Embryonic facial prominence (tissue), 1 donor: ENCODE results near the gene AP3M1.
"Not testable (repeated sequence)": the region's sequence is repeated elsewhere in the genome, so short reads cannot be mapped to it uniquely, and the experiment has no call there.

Source experiments
- DNase-seq: peaks from one replicate; pipeline ENCODE4 v3.0.0-alpha.2; 2016; ENCODE audit errors: extremely low spot score

AP3M1 gene, protein sequence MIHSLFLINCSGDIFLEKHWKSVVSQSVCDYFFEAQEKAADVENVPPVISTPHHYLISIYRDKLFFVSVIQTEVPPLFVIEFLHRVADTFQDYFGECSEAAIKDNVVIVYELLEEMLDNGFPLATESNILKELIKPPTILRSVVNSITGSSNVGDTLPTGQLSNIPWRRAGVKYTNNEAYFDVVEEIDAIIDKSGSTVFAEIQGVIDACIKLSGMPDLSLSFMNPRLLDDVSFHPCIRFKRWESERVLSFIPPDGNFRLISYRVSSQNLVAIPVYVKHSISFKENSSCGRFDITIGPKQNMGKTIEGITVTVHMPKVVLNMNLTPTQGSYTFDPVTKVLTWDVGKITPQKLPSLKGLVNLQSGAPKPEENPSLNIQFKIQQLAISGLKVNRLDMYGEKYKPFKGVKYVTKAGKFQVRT

DNA sequence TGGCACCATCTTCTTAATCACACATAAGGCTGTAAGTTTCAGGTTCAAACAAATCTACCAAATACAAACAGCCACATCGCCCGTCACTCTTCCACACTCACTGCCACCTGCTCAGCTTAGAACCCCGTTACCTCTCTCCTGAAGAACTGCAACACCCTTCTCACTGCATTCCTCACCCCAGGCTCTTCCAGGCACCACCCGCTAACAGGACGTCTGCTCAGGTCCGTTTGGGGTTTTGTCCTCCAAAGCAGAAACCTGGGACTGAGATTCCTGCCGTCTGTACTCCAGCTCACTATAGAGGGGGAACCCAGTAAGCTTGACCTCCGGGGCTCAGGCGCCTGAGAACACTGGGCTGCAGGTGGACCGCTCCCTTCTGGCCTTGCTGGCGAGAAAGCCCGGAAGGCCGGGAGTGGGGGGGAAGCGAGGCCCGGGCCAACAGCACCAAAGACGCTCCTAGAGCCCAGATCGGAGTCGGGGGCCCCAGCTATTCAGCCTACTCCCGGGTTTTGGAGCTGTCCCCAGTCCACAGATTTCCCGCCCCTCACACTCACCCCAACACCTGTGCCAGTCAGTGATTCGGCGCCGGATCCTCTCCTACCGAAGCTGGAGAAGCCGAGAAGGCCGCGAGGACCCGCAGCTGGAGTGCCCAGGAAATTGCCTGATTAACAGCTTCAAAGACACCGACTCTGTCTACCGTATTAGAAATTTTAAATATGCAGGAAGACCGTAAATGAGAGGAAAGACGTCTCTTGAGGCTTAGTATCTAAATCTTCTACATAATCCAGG is at the start of gene AP3M1:
TSS of gene AP3M1 (minus strand) at position 625 of the 786 bp plus-strand sequence. CDS start 12,449 bp downstream, outside the sequence.
- peak; percentile 9 for DNase-seq

DNA sequence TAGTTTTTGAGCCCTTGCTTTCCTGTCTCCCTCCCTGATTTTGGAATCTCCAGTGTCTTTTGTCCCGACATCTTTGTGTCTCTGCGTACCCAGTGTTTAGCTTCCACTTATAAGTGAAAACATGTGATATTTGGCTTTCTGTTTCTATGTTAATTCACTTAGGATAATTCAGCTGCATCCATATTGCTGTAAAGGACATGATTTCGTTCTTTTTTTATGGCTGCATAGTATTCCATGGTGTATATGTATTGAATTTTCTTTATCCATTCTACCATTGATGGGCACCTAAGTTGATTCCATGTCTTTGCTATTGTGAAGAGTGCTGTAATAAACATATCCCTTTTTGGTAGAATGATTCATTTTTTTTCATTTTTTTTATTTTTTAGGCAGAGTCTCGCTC is 48.7 kb upstream of the AP3M1 start:
- no peak for DNase-seq

DNA sequence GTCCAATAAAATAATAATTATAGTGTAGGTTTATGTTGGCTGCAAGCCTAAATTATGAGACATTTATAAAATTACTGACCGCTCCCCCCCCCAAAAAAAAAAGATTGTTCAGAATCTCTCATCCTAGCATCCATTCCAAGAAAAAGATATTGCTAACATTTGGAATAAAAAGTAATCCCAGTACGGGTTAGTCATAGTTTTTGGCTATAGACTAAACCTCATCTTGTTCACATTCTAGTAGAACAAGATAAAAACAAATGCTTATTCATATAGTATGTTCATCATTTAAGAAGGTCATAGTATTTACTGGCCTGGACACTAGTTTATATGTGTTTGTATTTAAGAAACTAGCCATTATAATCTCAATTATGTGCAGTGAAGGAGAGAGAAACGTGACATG is 44.4 kb upstream of the AP3M1 start:
- no peak for DNase-seq

DNA sequence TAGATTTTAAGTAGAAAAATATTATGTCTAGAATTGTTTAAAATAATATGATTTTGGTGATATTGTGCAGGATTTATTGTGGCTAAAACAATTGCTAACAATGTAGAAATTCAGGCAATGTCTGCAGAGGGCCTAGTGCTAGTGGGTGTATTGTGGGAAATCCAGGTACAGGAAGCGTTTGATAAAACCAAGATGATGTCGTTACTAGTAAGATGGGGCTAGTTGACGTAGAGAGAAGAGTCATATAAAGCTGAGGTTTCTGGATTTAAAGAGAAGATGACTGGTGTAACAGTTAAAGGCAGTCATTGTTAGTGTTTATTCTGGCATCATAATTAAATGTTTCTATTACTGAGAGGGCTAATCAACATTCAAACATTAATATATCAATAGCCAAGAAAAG is 43.9 kb upstream of the AP3M1 start:
- DNase-seq = no peak

DNA sequence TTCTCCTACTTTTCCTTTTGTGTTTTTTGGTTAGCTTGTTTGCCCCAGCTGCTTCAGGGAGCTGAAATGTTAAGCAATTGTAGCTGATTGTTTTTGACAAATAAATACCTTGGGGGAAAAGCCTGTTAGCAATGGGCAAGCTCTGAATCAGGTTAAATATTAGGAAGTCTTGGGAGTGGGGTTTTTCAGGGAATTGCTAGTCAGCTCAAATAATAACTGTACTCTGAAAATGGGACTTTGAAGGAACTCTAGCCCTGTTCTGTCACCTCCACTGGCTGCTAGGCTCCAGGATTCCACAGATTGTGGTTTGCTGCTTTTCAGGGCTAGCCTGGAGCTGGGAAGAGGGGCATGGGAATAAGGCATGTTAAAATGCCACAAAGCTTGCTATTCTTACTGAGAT is 39.9 kb upstream of the AP3M1 start:
- no peak for DNase-seq

DNA sequence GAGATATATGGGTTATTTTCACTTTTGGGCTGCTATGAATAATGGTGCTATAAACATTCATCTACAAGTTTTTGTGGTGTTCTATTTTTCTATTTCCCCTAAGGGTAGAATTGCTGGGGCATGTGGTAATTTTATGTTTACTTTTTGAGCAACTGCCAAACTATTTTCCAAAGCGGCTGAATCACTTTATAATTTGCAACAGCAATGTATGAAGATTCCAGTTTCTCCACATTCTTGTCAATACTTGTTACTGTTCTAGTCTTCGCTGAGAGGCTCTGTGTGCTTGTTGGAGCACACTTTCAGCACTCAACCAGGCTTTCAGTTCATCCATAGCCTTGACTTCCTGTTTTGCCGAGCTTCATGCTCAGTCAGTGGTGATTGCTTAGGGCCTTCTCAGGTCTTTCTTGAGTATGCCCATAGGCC is 39.4 kb upstream of the AP3M1 start:
- DNase-seq = peak; percentile 66

DNA sequence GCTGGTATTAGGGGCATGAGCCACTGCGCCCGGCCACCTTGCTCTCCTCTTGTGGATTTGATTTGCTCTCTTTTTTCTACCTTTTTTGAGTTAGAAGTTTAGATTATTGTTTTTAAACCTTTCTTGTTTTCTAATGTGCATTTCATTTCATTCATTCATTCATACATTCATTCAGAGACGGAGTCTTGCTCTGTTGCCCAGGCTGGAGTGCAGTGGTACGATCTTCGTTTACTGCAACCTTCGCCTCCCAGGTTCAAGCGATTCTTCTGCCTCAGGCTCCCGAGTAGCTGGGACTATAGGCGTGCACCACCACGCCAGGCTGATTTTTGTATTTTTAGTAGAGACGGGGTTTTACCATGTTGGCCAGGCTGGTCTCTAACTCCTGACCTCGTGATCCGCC is 38.0 kb upstream of the AP3M1 start:
- not testable (repeated sequence) for DNase-seq

DNA sequence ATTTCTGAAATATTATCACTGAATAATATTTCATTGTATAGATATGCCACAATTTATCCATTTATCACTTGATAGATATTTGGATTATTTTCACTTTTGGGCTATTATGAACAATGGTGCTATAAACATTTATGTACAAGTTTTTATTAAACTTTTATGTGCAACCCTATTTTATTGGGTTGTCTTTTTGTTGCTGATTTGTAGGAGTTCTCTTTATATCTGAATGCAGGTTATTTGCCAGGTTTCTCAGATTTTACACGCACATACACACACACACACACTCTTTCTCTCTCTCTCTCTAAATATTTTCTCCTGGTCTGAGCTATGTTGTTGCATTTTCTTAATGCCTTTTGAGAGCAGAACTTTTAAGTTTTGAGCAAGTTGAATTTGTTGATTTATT is 36.6 kb upstream of the AP3M1 start:
- no peak for DNase-seq

DNA sequence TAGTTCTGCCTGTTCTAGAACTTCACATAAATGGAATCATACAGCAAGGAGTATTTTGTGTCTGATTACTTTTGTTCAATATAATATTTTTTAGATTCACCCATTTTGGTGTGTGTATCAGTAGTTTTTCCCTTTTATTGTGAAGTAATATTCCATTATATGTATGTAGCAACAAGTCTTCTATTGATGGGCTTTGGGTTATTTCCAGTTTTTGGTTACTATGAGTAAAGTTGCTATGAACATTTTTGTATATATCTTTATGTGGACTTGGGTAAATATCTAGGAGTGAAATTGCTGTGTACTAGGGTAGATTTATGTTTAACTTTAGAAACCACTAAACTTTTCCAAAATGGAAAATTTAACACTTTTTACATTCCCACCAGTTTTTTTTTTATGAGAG is 36.0 kb upstream of the AP3M1 start:
- DNase-seq = no peak

DNA sequence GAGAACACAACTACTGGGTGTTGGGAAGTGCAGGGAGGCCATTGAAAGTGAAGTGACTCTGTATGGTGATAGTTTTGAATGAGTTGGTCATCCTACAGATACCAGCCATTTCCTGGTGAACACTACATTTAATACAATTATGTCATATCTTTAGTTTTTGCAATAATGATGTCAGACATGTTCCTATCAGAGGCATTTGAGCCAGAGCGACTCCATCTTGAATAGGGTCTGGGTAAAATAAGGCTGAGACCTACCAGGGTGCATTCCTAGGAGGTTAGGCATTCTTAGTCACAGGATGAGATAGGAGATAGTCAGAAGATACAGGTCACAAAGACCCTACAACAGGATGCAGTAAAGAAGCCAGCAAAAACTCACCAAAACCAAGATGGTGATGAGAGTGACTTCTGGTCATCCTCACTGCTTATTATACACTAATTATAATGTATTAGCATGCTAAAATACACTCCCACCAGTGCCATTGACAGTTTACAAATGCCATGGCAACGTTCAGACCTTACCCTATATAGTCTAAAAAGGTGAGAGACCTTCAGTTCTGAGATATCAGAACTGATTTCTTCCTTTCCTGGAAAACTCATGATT is 28.6 kb upstream of the AP3M1 start:
- DNase-seq = no peak

DNA sequence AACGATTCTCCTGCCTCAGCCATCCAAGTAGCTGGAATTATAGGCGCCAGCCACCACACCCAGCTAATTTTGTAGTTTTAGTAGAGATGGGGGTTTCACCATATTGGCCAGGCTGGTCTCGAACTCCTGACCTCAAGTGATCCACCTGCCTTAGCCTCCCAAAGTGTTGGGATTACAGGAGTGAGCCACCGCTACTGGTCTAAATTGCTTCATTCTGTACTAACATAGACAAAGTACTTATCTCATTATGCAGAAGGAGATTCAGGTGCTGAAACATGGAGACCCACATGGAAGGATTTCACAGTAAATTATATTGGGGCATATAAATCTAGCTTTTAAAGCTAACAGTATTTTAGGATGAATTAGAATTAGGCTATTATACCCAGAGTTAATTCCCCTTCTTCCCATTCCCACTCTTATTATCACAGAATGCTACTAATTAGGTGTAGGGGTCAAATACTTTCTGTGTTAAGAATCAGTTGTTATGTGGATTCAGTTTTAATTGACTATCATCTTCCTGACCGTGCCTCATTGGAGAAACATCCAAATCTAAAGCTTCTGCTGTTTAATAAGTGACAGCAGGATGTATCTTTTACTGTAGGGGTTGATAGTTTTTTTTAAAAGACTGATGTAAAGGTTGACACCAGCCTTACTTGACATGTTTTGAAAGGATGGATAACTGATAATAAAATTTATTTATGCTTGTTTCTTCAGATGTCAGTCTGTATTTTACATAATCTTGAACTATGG is 27.6 kb upstream of the AP3M1 start:
- no peak for DNase-seq

DNA sequence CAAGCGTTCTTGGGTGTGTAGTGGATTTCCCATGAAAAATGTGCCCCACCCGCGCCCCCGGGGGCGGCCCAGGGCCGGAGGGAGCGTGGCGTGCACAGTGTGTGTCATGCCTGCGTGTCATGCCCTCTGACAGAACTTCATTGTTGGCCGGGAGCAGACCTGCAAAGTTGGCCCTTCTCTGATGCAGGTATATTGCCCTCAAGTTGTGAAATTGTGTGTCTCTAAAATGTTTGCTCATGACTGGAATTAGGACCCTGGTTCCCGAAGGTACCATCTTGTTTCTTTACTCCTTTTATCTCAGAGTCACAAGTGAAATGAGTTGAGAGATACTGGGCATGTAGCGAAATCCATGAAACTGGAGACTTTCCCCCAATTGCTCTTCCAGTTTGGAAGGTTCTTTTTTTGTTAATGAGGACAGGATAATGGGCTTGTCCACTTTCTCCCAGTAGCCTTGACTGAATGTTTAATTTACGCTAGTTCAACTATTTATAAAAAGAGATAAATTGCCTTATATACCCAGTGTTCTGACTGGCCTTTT is 26.6 kb upstream of the AP3M1 start:
- DNase-seq = no peak

DNA sequence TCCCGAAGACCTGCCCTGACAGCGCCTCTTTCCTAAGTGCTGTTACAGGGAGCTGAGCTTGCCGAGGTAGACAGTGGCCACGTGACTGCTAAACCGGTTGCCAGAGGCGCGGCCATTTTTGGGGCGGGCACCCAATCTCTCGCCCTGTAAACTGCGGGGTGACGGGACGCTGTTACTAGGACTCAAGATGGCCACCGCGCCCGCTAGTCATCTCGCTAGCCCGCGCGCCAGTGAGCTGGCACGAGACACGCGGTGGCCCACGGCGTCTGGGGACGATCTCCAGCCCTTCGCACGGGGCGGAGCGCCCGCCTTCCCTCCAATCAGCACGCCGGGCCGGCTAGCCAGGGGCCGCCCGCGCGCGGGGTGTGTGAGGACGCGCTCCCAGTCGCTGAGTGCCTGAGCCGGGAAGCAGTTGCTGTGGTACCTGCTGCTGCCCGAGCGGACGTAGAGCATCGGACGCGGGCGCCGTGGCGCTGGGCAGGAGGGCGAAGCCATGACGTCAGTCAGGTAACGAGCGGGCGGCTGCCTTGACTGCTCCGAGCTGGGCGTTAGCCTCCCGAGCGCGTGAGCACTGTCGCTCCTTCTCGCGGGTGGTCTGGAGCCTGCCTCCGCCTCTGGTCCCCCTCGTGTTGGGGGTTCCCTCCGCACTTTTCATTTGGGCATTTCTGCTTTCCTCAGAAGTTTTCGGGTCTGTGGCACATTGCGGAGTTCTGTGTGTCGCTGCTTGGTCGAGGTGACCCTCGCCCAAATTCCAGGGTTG is 25.9 kb upstream of the AP3M1 start:
- peak; percentile 87 for DNase-seq

DNA sequence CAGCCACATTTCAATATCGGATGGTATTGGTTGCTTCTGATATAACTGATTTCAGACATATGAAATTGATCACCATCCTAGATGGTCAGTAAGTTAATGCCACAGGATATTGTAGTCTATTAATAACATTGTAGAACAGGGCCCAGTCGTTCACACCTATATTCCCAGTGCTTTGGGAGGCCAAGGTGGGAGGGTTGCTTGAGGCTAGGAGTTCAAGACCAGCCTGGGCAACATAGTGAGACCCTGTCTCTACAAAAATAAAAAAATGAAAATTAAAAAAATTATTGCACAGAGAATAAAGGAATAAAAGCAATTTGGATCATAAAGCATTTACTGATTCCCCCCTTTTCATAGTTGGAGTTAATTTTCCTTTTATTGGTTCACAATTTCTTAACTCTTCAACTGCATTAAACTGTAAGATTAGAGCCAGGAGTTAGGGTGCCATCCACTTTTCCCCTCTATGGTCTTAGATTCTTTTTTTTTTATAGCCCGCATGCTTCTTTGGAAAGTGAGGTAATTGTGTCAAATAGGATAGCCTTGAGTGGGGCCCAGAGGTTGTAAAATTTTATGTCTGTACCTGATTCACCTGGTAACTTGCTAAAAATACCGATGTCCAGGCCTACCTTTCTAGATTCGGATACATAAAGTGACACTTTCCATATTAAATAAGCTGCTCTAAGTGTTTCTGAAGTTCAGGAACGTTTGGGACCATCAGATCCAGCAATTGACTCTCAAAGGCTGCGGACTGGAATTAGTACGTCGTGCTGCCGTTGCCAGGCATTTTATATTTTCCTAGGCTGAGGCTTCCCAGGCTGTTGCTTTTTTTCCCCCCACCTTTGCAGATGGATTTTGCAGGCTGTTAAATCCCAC is 25.1 kb upstream of the AP3M1 start:
- no peak for DNase-seq

DNA sequence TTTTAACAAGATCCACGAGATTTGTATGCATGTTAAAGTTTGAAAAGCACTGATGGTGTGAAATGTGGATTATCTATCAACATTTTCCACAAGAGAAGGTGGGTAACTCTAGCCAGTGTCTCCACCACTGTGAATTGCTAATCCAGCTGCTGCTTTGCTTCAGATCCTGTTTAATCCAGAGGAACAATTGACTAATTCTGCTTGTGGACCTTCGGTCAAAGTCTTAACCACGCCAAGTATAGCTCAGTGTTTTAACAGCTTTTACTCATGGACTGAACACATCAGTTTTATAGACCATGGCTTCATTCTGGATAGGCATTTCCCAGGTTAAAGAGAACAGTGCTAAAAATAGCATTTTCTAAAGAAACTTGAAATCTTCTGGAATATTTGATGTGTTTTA is 23.9 kb upstream of the AP3M1 start:
- no peak for DNase-seq

DNA sequence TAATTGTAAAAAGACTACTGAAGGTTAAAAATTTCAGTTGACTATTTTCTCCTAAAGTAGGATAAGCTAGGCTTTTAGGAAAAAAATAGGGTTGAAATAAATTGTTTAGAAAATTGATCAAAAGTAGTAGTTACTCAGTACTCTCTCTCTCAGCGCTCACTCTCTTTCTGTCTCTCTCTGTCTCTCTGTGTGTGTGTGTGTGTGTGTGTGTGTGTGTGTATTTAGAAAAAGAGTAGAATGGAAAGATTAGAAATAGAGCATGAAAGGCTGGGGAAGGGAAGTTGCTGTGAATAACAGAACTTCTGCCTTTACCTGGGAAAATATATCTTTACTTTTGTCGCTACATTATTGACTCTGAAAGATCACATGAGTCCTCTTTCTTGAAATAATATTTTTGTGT is 21.0 kb upstream of the AP3M1 start:
- no peak for DNase-seq

DNA sequence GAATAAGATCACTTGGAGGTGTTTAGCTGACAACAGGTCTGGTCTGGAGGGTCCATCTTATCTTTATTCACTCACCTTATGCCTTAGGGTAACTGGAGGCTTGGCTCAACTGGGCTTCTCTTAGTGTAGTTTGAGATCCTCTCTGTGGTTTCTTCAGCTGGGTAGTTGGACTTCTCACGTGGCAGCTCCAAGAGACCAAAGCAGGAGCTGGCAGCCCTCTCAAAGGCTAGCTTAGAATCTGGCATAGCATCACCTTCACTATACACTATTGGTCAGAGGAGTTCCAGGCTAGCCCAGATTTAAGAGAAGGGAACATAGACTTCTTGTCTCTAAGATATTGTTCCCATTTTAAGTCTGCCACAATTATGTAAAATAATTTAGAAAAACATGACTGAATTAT is 16.8 kb upstream of the AP3M1 start:
- DNase-seq = no peak

DNA sequence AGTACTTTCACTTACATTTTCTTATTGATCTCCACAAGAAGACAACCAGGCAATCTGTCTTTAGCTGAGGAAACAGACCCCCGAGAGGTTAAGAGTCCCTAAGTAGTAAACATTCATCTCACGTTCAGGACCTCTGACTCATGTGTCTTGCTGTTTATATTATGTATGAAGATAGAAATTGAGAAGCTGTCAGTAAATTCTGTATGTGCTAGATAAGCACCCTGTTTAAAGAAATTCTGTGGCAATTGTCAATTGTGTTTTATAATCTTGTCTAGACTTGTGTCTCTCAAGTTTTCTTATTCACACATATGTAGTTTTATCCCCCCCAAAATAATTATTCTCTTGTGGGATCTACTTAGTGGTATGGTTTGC is 14.9 kb upstream of the AP3M1 start:
- no peak for DNase-seq

DNA sequence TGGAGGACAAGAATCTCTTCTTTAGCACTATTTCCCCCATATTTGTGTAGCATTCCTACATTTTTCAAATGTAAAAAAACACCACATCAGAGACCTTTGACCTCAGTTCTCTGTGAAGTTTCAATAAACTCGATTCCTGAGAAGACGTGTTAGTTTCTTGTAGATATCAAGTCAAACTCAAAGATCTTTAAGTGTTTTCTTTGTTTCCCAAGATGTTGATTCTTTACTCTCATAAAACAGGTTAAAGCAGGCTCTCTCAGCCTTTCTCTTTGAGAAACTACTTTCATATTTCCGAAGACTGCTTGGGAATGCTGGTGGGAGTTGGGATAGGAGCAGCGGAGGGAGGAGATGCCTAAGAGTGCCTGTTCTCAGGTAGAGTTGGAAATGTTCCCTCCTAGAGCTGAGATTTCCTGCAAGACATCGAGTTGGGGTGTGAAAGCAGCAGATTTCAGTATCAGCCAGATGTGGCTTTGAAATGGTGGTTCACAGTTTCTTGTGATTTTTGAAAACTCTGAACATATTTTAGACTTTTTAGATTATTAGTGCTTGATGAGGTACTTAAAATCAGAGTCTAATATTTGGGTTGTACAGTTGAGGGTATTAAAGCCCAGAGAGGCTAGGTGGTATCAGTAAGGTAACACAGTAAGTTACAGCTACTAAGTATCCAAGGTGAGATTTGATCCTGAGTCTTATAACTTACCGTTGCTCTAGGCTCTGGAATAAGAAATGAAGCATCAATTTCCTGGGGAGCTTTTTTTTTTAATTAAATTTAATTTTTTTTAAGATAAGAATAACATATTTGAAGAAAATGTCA is 14.3 kb upstream of the AP3M1 start:
- DNase-seq = no peak
